Fibroblast of lung (primary cell): Measurements from ENCODE around the gene USH1C.

Experiments
- EZH2 ChIP-seq: IDR thresholded peaks from 2 replicates; pipeline ENCODE4 v1.5.1; 2012; ENCODE audit warnings: low read length, control low read depth, mild to moderate bottlenecking; ENCODE audit errors: missing control alignments
- TF ChIP-seq, protein P1 (sequence below), 2 donors: IDR thresholded peaks in 1 of 2; conservative IDR thresholded peaks in 1 of 2; 1 replicate in 1 of 2; 2 replicates in 1 of 2; pipeline ENCODE4 v1.5.1; 2011 to 2012; ENCODE audit warnings: low read length in 2 of 2, control low read depth in 1 of 2, inconsistent platforms in 1 of 2, low read depth in 1 of 2, mild to moderate bottlenecking in 1 of 2

DNA sequence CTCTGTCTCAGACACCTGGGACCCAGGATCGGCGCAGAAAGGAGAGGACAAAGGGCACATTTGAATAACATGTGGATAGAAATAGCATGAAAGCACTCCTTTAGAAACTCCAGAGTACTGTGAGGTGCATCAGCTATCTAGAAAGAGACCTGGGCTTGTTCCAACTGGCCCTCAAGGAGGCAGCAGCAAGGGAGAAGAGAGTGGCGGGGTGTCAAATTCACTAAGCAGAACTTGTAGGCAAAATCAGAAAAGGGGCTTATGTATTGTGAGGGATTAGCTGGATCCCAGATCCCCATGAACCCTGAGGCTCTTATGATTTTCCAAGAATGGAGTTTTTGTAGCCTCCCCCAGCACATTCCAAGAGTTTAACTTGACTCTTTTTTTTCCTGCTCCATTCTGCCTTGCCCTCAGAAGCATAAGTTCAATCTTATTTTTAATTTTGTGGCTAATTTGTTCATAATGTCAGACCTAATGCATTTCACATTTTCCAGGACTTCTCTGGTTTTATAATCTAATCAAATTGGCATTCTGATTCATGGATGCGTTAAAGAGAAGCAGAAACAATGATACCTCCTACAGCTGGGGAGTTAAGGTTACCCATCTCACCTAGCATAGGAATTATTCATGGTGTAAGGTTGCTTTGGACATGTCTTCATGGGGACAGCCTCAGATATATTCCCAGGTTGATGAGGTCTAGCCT, 33.6 kb downstream of the USH1C start:
- TF ChIP-seq, protein P1, sequence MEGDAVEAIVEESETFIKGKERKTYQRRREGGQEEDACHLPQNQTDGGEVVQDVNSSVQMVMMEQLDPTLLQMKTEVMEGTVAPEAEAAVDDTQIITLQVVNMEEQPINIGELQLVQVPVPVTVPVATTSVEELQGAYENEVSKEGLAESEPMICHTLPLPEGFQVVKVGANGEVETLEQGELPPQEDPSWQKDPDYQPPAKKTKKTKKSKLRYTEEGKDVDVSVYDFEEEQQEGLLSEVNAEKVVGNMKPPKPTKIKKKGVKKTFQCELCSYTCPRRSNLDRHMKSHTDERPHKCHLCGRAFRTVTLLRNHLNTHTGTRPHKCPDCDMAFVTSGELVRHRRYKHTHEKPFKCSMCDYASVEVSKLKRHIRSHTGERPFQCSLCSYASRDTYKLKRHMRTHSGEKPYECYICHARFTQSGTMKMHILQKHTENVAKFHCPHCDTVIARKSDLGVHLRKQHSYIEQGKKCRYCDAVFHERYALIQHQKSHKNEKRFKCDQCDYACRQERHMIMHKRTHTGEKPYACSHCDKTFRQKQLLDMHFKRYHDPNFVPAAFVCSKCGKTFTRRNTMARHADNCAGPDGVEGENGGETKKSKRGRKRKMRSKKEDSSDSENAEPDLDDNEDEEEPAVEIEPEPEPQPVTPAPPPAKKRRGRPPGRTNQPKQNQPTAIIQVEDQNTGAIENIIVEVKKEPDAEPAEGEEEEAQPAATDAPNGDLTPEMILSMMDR (conservative IDR thresholded peaks at IDR 0.05 in 1 of 2, IDR thresholded peaks at IDR 0.05 in 1 of 2; ENCODE audit: low read depth in 1 of 2, low read length in 2 of 2) = no peak
- TF ChIP-seq EZH2 = no peak
